Measurements from ENCODE around the gene ATRN. TPM values are rescaled to one million over a fixed set of nuclear protein-coding genes. Genes with fewer than 3 reads are reported as not detected.

ATRN gene
- total RNA-seq, 2 donors from 2014 or later = 13.5 to 13.8 TPM

DNA sequence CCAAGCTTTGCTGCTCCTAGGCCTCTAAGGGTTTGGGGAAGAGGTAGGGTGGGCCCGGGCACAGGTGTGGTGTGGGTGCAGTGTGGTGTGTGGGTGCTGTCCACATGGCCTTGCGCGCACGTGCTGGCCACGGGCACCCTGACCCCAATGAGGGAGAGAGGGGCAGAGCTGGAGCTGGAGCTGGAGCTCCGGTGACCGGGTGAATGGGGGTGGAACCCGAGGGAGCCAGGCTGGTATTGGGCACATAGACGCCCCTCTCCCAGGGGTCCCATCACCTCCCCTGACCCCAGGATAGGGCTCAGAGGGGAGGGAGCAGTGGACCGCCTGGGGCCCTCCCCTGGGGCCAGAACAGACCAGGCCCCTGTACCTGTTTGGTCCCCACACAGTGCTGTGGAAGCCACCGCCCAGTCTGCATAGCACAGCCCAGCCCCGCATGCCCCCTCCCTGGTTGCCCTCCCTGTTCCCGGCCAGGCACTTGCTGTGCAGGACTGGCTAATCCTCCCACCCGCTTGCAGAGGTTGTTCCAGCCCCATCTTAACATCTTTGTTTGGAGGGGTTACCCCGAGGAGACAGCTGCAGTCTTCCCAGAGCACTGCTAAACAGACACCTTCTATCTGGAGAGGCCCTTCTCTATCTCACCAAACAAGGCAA is 210.0 kb downstream of the ATRN start:
- no peaks in the 10 kb centered on the region for H3K9me3 ChIP-seq (ENCODE audit: control insufficient read depth, low read length, poor library complexity, severe bottlenecking)
- peaks cover 71% of the 10 kb centered on the region for H3K27me3 Mint-ChIP-seq
- no peak overlapping the region for H3K27ac Mint-ChIP-seq
- H3K4me3 Mint-ChIP-seq = no peak overlapping the region
- no peak for ATAC-seq
- peaks cover 7% of the 10 kb centered on the region for H3K4me1 Mint-ChIP-seq
- DNase-seq = no peak
- no peaks in the 10 kb centered on the region for H3K36me3 Mint-ChIP-seq (ENCODE audit: low read depth)

DNA sequence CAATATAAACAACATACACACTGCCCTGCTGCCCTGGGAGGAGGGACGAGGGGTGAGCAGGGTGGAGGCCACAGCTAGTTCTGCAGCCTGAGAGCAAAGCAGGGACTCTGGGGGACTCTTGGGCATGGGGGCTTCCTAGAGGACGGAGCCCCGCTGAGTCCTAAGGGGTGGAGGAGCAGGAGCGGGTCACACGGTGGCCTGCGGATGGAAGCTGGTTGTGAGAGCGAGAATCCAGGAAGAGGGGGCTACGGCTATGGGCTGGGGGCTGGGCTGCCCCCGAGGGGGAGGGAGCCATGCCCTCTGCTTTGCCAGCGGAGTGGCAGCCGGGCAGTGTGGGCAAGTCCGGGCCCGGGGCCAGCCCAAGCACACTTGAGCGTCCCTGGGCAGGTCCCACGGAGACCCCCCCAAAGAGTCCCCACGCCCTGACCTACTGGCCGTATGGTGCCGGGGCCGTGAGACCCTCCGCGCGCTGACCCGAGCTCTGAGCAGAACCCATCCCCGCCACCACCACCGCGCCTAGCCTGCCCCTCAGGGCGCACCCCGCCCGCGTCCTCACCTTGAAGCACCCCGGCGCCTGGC is 210.6 kb downstream of the ATRN start:
- Mint-ChIP-seq H3K27ac (no peak overlapping the region), H3K36me3 (ENCODE audit: low read depth) (no peaks in the 10 kb centered on the region), H3K27me3 (peaks cover 73% of the 10 kb centered on the region), H3K4me3 (no peak overlapping the region), H3K4me1 (peaks cover 7% of the 10 kb centered on the region)
- H3K9me3 ChIP-seq (ENCODE audit: control insufficient read depth, low read length, poor library complexity, severe bottlenecking) = no peaks in the 10 kb centered on the region
- no peak for ATAC-seq
- DNase-seq = no peak

DNA sequence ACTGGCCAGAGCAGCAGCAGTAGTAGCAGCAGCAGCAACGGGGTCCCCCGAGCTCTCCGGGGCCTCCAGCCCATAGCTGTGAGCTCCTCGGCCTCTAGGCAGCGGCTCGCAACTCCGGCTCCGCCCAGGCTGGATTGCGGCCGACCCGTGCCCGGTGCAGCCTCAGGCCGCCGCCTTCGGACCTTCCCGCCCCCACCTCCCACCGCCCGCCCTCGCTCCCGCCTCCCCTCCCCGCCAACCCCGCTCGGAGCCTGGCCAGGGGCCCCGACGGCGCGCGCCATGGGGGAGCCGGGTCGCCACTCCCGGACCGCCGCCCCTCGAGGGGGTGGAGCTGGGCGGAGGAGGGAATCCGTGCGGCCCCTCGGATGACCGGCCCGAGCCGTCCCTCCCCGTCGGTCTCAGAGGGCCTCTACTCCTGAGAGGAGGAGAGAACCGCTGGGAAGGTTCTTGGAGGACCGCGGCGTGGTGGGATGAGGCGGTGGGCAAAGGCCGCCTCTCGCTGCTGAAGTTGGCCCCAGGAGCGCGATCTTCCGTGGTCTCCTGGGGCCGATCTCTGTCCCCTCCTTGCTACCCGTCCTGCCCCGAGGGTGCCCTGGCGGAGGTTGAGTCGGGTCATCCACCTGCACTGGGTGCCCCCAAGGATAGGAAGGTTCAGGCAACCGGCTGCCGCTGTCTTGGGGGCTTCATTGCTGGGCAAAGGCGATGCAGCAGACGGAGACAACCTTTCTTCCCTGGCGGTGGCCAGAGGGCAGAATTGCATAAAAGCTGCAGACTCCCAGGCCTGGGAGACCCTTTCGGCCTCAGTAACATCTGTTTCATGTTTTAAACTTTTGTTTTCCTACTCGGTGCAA is 211.3 kb downstream of the ATRN start, which contains the start of gene ADAM33:
Gene ADAM33 (minus strand): TSS at position 80 of the 851 bp plus-strand sequence. CDS start 6 bp downstream, at position 74.
- DNase-seq = no peak
- peaks cover 3% of the 10 kb centered on the region for H3K4me1 Mint-ChIP-seq
- H3K36me3 Mint-ChIP-seq (ENCODE audit: low read depth) = no peaks in the 10 kb centered on the region
- H3K9me3 ChIP-seq (ENCODE audit: control insufficient read depth, low read length, poor library complexity, severe bottlenecking) = no peaks in the 10 kb centered on the region
- H3K27ac Mint-ChIP-seq = no peak within 1 kb of the TSS
- no peak for ATAC-seq
- H3K4me3 Mint-ChIP-seq = no peak within 1 kb of the TSS
- peaks cover 75% of the 10 kb centered on the region for H3K27me3 Mint-ChIP-seq

DNA sequence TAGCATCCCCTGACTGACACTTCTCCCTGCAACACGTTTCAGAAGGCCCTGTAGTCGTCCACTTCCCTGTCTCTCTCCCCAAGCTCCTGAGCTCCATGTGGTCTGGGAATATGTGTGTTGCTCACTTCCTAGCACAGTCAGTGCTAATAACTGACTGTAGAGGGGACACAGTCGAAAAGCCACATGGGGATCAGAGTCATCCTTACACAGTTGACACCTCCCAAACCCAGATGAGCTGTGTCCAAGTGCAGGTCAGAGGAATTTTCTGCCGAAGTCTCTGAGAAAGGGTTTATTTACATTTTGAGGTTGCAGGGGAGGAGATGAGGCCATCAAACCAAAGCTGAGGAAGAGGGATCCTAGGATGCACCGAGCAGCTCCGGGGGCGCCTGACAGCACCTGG is 214.5 kb downstream of the ATRN start:
- Mint-ChIP-seq H3K4me3 (no peak overlapping the region), H3K4me1 (peaks cover 3% of the 10 kb centered on the region), H3K36me3 (ENCODE audit: low read depth) (peaks cover 2% of the 10 kb centered on the region), H3K27me3 (peaks cover 59% of the 10 kb centered on the region), H3K27ac (no peak overlapping the region)
- no peaks in the 10 kb centered on the region for H3K9me3 ChIP-seq (ENCODE audit: control insufficient read depth, low read length, poor library complexity, severe bottlenecking)
- DNase-seq = no peak
- no peak for ATAC-seq

DNA sequence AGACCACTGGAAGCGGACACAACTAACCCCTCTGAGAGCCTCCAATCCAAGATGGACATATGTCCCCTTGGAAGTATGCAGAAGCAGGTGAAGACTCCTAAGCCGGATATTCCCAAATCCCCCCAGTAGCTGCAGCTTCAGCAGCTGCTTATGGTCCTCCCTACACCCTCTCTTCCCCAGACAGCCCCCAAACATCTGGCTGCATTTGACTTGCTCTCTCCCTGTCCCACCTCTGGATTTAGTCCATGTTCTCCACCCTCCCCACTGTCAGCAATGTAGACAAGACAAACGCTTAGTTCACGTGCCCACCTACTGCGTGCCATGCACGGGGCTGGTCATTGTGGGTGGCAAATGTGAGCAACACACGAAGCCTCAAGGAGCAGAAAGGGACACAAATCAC is 215.6 kb downstream of the ATRN start:
- ATAC-seq (no peak), DNase-seq (no peak)
- peaks cover 49% of the 10 kb centered on the region for H3K27me3 Mint-ChIP-seq
- no peaks in the 10 kb centered on the region for H3K4me1 Mint-ChIP-seq
- no peaks in the 10 kb centered on the region for H3K9me3 ChIP-seq (ENCODE audit: control insufficient read depth, low read length, poor library complexity, severe bottlenecking)
- no peak overlapping the region for H3K27ac Mint-ChIP-seq
- peaks cover 2% of the 10 kb centered on the region for H3K36me3 Mint-ChIP-seq (ENCODE audit: low read depth)
- H3K4me3 Mint-ChIP-seq = no peak overlapping the region

DNA sequence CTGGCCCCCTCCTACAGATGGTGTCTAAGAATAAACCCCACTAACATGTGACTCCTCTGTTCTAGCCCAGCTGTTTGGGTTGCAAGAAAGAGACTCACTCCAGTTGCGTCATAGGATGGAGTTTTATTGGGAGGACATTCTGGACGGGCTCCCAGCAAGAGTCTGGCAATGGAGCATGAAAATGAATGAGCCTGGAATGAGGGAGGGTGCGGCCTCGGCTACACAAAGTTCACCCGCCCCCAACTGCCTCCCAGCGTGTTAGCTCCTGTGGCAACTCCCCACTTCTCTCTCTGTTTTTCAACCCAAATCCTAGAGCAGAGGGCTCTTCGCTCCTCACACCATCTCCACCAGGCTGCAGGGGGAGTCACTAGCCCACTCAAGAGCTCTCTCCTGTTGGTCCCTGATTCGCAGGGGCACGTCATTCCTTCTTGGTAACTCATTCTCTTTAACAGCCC is 216.1 kb downstream of the ATRN start:
- H3K9me3 ChIP-seq (ENCODE audit: control insufficient read depth, low read length, poor library complexity, severe bottlenecking) = no peaks in the 10 kb centered on the region
- ATAC-seq (no peak), DNase-seq (no peak)
- Mint-ChIP-seq H3K27ac (no peak overlapping the region), H3K36me3 (ENCODE audit: low read depth) (peaks cover 2% of the 10 kb centered on the region), H3K4me3 (no peak overlapping the region), H3K27me3 (peaks cover 48% of the 10 kb centered on the region), H3K4me1 (no peaks in the 10 kb centered on the region)

DNA sequence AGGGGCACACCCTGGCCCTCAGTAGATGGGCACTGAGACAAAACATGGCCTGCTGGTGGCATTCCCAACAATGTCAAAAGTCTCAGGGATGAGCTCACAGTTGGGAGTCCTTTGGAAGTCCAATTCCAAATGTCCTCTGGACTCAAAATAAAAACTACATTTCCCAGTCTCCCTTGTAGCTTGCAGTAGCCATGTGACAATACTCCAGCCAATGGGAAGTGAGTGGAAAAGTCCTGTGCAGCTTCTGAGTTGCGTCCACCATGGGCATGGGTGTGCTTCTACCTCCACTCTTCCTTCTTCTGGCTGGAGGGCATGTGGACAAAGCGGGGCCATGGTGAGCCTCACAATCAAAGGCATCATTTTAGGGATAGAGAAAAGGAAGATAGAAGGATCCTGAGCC is 216.8 kb downstream of the ATRN start:
- H3K27me3 Mint-ChIP-seq = peaks cover 48% of the 10 kb centered on the region
- DNase-seq (no peak), ATAC-seq (no peak)
- no peaks in the 10 kb centered on the region for H3K9me3 ChIP-seq (ENCODE audit: control insufficient read depth, low read length, poor library complexity, severe bottlenecking)
- no peaks in the 10 kb centered on the region for H3K4me1 Mint-ChIP-seq
- H3K4me3 Mint-ChIP-seq = no peak overlapping the region
- peaks cover 2% of the 10 kb centered on the region for H3K36me3 Mint-ChIP-seq (ENCODE audit: low read depth)
- H3K27ac Mint-ChIP-seq = no peak overlapping the region

DNA sequence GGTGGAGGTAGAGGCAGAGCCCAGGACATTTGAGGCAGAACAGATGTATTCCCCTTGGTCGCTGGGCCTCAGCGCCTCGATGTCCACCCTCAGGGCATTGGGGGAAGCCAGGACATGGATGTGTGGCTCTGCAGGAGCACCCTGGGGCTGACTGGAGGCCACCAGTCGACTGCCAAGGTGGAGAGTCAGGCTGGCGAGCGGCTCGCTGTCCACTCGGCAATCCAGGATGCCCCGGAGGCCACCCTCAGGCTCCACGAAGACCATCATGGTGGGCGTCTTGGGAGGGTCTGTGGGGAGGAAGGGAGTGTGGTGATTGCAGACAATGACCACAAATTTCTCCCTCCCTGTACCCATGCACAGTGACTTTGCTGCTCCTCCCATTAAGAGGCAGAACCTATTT is 219.2 kb downstream of the ATRN start:
- no peak for ATAC-seq
- H3K36me3 Mint-ChIP-seq (ENCODE audit: low read depth) = peaks cover 2% of the 10 kb centered on the region
- H3K27me3 Mint-ChIP-seq = peaks cover 32% of the 10 kb centered on the region
- H3K27ac Mint-ChIP-seq = no peak overlapping the region
- H3K4me3 Mint-ChIP-seq = no peak overlapping the region
- no peaks in the 10 kb centered on the region for H3K4me1 Mint-ChIP-seq
- no peak for DNase-seq
- H3K9me3 ChIP-seq (ENCODE audit: control insufficient read depth, low read length, poor library complexity, severe bottlenecking) = no peaks in the 10 kb centered on the region

DNA sequence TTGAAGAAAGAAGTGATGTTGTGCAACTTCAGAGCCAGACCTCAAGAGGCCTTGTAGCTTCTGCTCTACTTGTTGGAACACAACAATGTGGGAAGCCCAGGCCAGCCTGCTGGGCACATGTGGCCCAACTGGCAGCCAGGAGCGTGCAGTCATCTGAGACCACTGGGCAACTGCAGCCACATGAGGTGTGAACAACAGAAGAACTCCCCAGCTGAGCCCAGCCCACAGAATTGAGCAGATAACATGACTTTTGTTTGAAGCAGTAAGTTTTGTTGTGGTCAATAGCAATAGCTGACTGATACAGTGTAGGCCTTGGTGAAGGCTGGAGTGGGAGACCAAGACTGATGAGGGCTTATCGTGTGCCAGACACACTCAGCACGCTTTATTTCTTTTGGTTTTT is 219.6 kb downstream of the ATRN start:
- no peak for DNase-seq
- H3K9me3 ChIP-seq (ENCODE audit: control insufficient read depth, low read length, poor library complexity, severe bottlenecking) = no peaks in the 10 kb centered on the region
- Mint-ChIP-seq H3K27me3 (peaks cover 27% of the 10 kb centered on the region), H3K36me3 (ENCODE audit: low read depth) (peaks cover 2% of the 10 kb centered on the region), H3K4me1 (no peaks in the 10 kb centered on the region), H3K27ac (no peak overlapping the region), H3K4me3 (no peak overlapping the region)
- ATAC-seq = no peak

DNA sequence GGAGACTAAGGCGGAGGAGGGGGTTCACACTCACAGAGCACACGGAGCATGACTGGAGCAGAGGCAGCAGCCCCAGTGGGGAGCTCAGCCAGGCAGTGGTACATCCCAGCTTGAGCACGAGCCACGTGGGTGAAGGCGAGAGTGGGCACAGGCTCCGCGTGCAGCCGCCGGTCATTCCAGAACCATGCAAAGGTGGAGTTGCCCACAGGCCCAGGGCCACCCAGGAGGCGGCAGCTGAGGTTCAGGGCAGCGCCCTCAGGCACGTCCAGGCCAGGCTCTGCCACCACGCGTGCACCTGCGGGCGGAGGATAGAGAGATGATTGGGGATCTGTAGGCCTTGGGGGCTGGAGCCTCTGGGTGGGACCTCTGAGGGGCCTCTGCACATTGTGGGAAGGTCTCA is 220.5 kb downstream of the ATRN start:
- H3K9me3 ChIP-seq (ENCODE audit: control insufficient read depth, low read length, poor library complexity, severe bottlenecking) = peaks cover 2% of the 10 kb centered on the region
- no peaks in the 10 kb centered on the region for H3K4me1 Mint-ChIP-seq
- H3K4me3 Mint-ChIP-seq = no peak overlapping the region
- H3K36me3 Mint-ChIP-seq (ENCODE audit: low read depth) = peaks cover 2% of the 10 kb centered on the region
- no peak overlapping the region for H3K27ac Mint-ChIP-seq
- ATAC-seq = no peak
- DNase-seq = no peak
- H3K27me3 Mint-ChIP-seq = peaks cover 19% of the 10 kb centered on the region

DNA sequence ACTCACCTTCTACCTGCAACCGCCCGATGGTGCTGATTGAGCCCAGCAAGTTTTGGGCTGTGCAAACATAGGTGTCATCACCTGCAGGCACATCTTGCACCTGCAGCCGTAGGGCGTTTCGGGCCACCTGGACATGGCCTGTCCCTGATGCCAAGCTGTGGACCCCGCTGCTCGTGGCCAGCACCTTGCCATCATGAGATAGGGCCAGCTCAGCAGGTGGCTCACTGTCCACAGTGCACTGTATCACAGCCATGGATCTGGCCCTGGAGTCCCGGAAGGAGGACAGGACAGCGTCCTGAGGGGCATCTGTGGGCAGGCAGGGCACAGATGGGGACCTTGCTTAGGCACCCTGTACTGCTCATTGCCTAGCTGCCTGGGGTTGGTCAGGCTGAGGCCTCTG is 221.1 kb downstream of the ATRN start:
- Mint-ChIP-seq H3K4me1 (no peaks in the 10 kb centered on the region), H3K36me3 (ENCODE audit: low read depth) (peaks cover 2% of the 10 kb centered on the region), H3K27ac (no peak overlapping the region), H3K4me3 (no peak overlapping the region), H3K27me3 (peaks cover 13% of the 10 kb centered on the region)
- peaks cover 3% of the 10 kb centered on the region for H3K9me3 ChIP-seq (ENCODE audit: control insufficient read depth, low read length, poor library complexity, severe bottlenecking)
- ATAC-seq (no peak), DNase-seq (no peak)

DNA sequence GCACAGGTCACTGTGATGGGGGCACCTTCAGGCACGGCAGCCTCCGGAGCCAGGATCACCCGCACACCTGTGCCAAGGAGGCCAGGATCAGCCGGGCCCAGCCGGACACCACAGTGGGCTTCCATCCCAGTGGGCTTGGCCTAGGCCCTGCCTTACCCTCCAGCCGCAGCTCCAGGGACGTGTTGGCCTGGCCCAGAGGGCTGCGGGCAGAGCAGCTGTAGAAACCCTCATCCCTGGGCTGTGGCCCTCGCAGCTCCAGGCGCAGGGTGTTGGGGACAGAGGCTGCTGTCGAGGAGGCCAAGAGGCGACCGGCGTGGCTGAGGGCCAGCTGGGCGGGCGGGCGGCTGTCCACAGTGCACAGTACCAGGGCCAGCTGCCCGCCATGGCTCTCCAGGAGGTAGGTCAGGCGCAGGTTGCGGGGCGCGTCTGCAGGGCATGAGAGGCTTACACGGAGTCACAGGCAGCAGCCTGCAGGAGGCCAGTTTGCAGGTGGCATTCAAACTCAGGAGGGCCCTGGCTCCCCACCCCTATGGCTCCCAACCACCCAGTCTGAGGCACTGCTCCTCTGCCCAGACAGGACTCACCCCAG is 222.0 kb downstream of the ATRN start:
- ATAC-seq (no peak), DNase-seq (no peak)
- H3K36me3 Mint-ChIP-seq (ENCODE audit: low read depth) = peaks cover 1% of the 10 kb centered on the region
- no peak overlapping the region for H3K4me3 Mint-ChIP-seq
- H3K4me1 Mint-ChIP-seq = no peaks in the 10 kb centered on the region
- no peak overlapping the region for H3K27ac Mint-ChIP-seq
- H3K9me3 ChIP-seq (ENCODE audit: control insufficient read depth, low read length, poor library complexity, severe bottlenecking) = peaks cover 3% of the 10 kb centered on the region
- peaks cover 4% of the 10 kb centered on the region for H3K27me3 Mint-ChIP-seq

DNA sequence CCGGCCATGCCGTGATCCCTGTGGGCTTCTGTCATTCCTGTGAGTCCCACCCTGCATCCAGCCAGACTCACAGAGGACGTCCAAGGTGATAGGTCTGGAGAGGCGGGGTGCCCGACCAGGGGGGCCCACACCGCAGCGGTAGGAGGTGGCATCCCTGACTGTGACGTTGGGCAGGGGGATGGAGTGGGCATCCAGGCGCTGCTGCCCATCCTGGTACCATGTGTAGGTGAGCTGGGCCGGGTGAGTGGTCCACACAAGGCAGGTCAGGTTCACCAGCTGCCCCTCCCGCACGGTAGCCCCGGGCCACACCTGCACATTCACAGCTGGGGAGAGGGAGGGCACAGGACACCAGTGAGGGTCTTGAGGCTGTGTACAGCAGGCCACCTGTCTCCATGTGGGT is 222.6 kb downstream of the ATRN start:
- no peaks in the 10 kb centered on the region for H3K27me3 Mint-ChIP-seq
- H3K9me3 ChIP-seq (ENCODE audit: control insufficient read depth, low read length, poor library complexity, severe bottlenecking) = peaks cover 3% of the 10 kb centered on the region
- DNase-seq = no peak

More for the DNA sequence above, 222.6 kb downstream of the ATRN start:
- Mint-ChIP-seq H3K4me1 (no peaks in the 10 kb centered on the region), H3K27ac (no peak overlapping the region), H3K36me3 (ENCODE audit: low read depth) (no peaks in the 10 kb centered on the region), H3K4me3 (no peak overlapping the region)
- ATAC-seq = no peak
